GM12891 (cell line): ENCODE results near the gene DUSP2.

Experiments
- DNase-seq: peaks from one replicate; pipeline ENCODE4 v3.0.0; 2011; ENCODE audit warnings: low spot score; ENCODE audit not compliant: insufficient read length
- FAIRE-seq: peaks from 2 replicates; lab custom pipeline; 2011; peaks lifted over from hg19 to GRCh38; lab: Jason Lieb, UNC
- PAX5 ChIP-seq: IDR thresholded peaks from 2 replicates; pipeline ENCODE4 v1.6.1; 2011; ENCODE audit warnings: low read length, moderate library complexity, mild to moderate bottlenecking; ENCODE audit not compliant: insufficient read depth, severe bottlenecking
- POLR2A ChIP-seq: IDR thresholded peaks from 2 replicates; pipeline ENCODE4 v1.6.1; 2011; ENCODE audit warnings: low read depth, low read length, control low read depth
- POLR2AphosphoS5 ChIP-seq: IDR thresholded peaks from 2 replicates; pipeline ENCODE4 v1.6.1; 2011; ENCODE audit warnings: low read depth, low read length, control low read depth
- POU2F2 ChIP-seq: IDR thresholded peaks from 2 replicates; pipeline ENCODE4 v1.6.1; 2011; ENCODE audit warnings: low read depth, mild to moderate bottlenecking, control low read depth, low read length, moderate library complexity
- SPI1 ChIP-seq: IDR thresholded peaks from 2 replicates; pipeline ENCODE4 v1.6.1; 2011; ENCODE audit warnings: low read depth, low read length, control low read depth
- TAF1 ChIP-seq: IDR thresholded peaks from 2 replicates; pipeline ENCODE4 v1.6.1; 2011; ENCODE audit warnings: low read depth, low read length, control low read depth

Gene DUSP2

DNA sequence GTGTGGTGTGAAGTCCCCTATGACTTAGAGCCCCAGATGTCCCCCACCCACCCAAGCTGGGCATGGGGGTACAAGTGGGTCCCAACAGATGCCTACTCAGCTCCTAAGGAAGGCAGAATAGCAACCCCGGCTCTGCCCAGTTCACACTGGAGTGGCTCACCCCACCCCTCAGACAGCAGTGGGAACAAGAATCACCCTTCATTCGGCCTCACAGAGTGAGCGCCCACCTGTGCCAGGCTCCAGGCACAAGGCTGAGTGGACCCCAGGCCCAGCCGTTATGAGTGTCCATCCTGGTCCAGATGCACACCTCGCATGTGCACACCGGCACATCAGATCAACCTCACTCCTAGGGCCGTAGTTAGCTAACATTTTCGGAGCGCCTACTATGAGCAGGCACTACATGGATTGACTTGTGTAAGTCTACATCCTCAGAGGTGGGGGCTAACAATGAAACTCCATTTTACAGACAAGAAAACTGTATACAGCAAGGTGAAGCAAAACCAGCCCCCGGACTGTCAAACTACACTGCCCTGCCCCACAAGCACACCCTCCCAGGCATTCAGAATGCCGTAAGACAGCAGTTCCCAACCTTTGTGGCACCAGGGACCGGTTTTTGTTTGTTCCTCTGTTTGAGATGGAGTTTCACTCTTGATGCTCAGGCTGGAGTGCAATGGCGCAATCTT lies 4.2 kb downstream of the DUSP2 start:
- TF ChIP-seq POLR2A (peak; percentile 77), POLR2AphosphoS5 (peak; percentile 64), POU2F2 (no peak), TAF1 (peak; percentile 25; the same call in 1 of the 2 replicates)
- DNase-seq (no peak), FAIRE-seq (no peak)

DNA sequence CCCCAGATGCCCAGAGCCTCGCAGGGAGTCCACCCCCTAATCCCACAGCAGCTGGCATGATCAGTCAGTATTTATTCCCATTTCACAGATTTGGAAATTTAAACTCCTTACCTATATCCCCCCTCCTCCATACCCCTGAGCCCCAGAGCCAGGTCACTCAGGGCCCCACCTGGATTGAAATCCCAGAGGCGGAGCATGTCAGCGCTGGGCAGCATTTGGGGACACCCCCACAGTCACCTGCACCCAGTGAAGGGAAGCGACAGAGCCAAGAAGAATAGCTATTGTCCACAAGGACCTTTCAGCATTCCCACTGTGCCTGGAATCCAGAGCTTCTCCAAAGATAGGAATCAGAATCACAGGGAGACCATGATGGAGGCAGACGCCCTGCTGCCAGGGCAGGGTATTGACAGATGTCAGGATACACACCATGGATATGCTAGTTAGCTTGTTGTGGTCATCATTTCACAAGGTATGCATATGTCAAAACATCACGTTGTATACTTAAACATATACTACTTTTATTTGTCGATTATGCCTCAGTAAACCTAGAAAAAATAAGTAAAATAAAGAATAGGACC lies 6.0 kb downstream of the DUSP2 start:
- FAIRE-seq = no peak
- DNase-seq = no peak
- TF ChIP-seq POLR2AphosphoS5 (no peak), POLR2A (0 out of 2 replicates have a peak, but pooled peaks have one; percentile 17), SPI1 (no peak), TAF1 (no peak), PAX5 (no peak), POU2F2 (no peak)

- no peak; the same call in 1 of the 2 replicates for TF ChIP-seq POU2F2
- TF ChIP-seq POLR2AphosphoS5 = peak; percentile 83
- TF ChIP-seq POLR2A = peak; percentile 53
- DNase-seq = peak; percentile 74
- FAIRE-seq = peak; percentile 66
Measured at GRCh38 chr2:96138179-96139145, 6.8 kb downstream of the DUSP2 start, which contains the start of gene ASTL. ASTL (minus strand) TSS chr2:96138502; CDS start chr2:96138436, 66 bp downstream.

DNA sequence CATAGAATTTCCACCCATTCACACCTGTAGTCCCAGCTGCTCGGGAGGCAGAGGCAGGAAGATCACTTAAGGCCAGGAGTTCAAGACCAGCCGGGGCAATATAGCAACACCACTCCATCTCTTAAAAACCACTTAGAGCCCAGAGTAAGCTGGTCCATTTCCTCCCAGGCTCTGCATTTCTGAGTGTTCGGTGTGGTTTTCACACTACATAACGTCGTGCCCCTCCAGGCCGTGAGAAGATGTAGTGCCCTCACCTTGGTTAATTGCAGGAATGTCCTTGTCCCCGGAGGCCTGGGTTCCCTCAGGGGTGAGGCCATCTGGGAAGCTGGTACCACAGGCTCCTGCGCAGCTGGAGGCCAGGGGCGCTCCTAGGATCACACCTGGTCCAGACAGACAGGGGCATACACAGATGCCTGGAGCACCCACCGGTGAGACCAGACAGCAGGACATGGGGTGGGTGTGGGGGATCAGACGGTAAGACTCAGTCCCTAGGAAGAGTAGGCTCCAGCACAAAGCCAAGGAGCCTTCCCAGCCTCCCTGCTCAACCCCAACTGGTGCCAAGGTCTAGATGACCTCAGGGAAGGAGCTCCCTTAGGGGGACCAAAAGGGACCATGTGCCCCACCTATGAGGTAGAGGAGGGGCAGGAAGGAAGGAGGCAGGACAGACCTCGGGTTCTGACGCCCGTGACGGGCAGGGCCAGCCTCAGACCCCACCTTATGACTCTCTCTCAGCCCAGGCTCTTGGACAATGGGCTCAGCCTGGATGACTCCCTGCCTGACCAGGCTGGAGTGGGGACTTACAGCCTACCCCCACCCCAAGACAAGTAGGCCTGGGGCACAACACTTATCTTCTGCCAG lies 7.7 kb downstream of the DUSP2 start:
- FAIRE-seq (no peak), DNase-seq (no peak)
- TF ChIP-seq POLR2A (peak; percentile 80; the same call in 1 of the 2 replicates), POU2F2 (0 out of 2 replicates have a peak, but pooled peaks have one; percentile 33), SPI1 (no peak), POLR2AphosphoS5 (peak; percentile 24; the same call in 1 of the 2 replicates), PAX5 (no peak), TAF1 (no peak)

GRCh38 chr2:96136129-96136720 lies 9.0 kb downstream of the DUSP2 start:
- no peak for FAIRE-seq
- DNase-seq = no peak

DNA sequence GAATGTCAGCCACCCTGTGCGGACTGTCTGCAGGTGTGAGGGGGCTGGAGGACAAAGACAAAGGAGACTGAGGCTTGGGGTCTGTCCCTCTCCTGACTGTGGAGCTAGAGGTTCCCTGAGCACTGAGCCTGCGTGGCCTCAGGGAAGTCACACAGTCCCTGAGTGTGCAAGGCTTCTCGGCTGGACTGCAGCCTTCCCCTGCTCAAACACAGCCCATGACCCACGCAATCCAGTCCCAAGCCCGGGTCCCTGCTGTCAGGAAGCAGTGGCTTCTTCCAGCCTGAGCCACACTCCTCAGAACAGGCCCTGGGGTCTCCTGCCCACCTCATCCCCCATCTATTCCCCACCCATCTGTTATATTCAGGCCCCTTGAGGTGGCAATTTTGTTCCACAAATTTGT lies 9.6 kb downstream of the DUSP2 start:
- FAIRE-seq (no peak), DNase-seq (no peak)
- TF ChIP-seq POU2F2 (no peak), PAX5 (no peak), TAF1 (no peak), POLR2A (no peak), SPI1 (no peak), POLR2AphosphoS5 (no peak)

More at GRCh38 chr2:96136129-96136720, 9.0 kb downstream of the DUSP2 start:
- TF ChIP-seq POLR2A (0 out of 2 replicates have a peak, but pooled peaks have one; percentile 50), POLR2AphosphoS5 (0 out of 2 replicates have a peak, but pooled peaks have one; percentile 33), PAX5 (no peak)

GRCh38 chr2:96135171-96135570 lies 10.1 kb downstream of the DUSP2 start:
- FAIRE-seq (no peak), DNase-seq (no peak)
- TF ChIP-seq SPI1 (no peak), POLR2A (no peak), POU2F2 (no peak), TAF1 (no peak), POLR2AphosphoS5 (no peak), PAX5 (no peak)

DNA sequence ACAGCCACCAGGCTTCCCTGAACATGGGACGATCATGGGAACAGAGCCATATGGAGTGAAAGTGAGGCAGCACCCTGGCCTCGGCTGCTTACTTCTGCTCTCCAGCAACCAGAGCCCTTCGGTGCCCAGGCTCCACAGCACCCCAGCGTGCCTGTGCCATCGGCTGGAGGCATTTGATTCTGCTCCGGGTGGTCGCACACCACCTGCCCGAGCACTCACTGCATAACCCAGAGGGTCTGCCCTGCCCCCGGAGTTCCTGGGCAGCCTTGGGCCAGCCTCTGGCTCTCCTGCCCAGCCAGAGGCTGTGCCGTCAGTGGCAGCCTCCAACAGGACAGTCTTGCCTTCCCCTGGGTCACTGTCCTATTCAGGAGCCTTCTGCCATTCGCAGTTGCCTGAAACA lies 10.8 kb downstream of the DUSP2 start:
- DNase-seq = no peak
- FAIRE-seq = no peak
- no peak for TF ChIP-seq PAX5
- TF ChIP-seq TAF1 = no peak
- TF ChIP-seq POLR2A = no peak
- TF ChIP-seq POLR2AphosphoS5 = no peak
- TF ChIP-seq SPI1 = no peak
- TF ChIP-seq POU2F2 = no peak
